Measurements from ENCODE around the gene KNG1.

The KNG1 gene

GRCh38 chr3:186783058-186783730 lies 66.0 kb downstream of the KNG1 start, which contains the start of gene EIF4A2:
TSS of gene EIF4A2 (plus strand) at chr3:186783577. CDS start at chr3:186783611, 34 bp downstream.
- Histone ChIP-seq H3K9me3 (ENCODE audit: insufficient read depth, low read length) (no peaks in the 10 kb centered on the region), H3K9ac (ENCODE audit: low read length) (peak within 1 kb of the TSS; percentile 100), H3K4me3 (ENCODE audit: low read length) (peak within 1 kb of the TSS; percentile 94), H4K20me1 (ENCODE audit: insufficient read depth, low read length) (peaks cover 43% of the 10 kb centered on the region), H3K27ac (ENCODE audit: low read length) (peak within 1 kb of the TSS; percentile 95), H3K4me2 (ENCODE audit: low read length) (peak within 1 kb of the TSS; percentile 95), H3K36me3 (replicated peaks; ENCODE audit: low read depth, low read length) (peaks cover 47% of the 10 kb centered on the region), H3K79me2 (ENCODE audit: low read length) (peaks cover 64% of the 10 kb centered on the region), H3K27me3 (ENCODE audit: low read depth, low read length) (no peaks in the 10 kb centered on the region), H3K4me1 (ENCODE audit: low read length) (peaks cover 38% of the 10 kb centered on the region), H2AFZ (ENCODE audit: low read depth, low read length) (peak within 1 kb of the TSS; percentile 93)
- TF ChIP-seq CTCF (IDR thresholded peaks at IDR 0.05; ENCODE audit: low read depth, low read length) (no peak), EZH2phosphoT487 (IDR thresholded peaks at IDR 0.05; ENCODE audit: low read depth) (no peak)

- TF ChIP-seq EZH2phosphoT487 (IDR thresholded peaks at IDR 0.05; ENCODE audit: low read depth) (no peak), CTCF (IDR thresholded peaks at IDR 0.05; ENCODE audit: low read depth, low read length) (no peak)
- Histone ChIP-seq H3K4me1 (ENCODE audit: low read length) (peaks cover 38% of the 10 kb centered on the region), H3K9ac (ENCODE audit: low read length) (peak overlapping the region; percentile 100), H3K4me3 (ENCODE audit: low read length) (peak overlapping the region; percentile 94), H4K20me1 (ENCODE audit: insufficient read depth, low read length) (peaks cover 50% of the 10 kb centered on the region), H3K4me2 (ENCODE audit: low read length) (peak overlapping the region; percentile 90), H3K9me3 (ENCODE audit: insufficient read depth, low read length) (no peaks in the 10 kb centered on the region), H3K27me3 (ENCODE audit: low read depth, low read length) (no peaks in the 10 kb centered on the region), H2AFZ (ENCODE audit: low read depth, low read length) (no peak overlapping the region), H3K79me2 (ENCODE audit: low read length) (peaks cover 69% of the 10 kb centered on the region), H3K27ac (ENCODE audit: low read length) (peak overlapping the region; percentile 95), H3K36me3 (replicated peaks; ENCODE audit: low read depth, low read length) (peaks cover 55% of the 10 kb centered on the region)
Measured at GRCh38 chr3:186783731-186784515, 66.8 kb downstream of the KNG1 start.

- no peak overlapping the region for H2AFZ ChIP-seq (ENCODE audit: low read depth, low read length)
Measured at GRCh38 chr3:186784820-186785494, 67.8 kb downstream of the KNG1 start.

More at GRCh38 chr3:186784820-186785494, 67.8 kb downstream of the KNG1 start:
- H3K27me3 ChIP-seq (ENCODE audit: low read depth, low read length): no peaks in the 10 kb centered on the region
- H3K4me3 ChIP-seq (ENCODE audit: low read length): peak overlapping the region; percentile 94
- H3K79me2 ChIP-seq (ENCODE audit: low read length): peaks cover 70% of the 10 kb centered on the region
- peaks cover 38% of the 10 kb centered on the region for H3K4me1 ChIP-seq (ENCODE audit: low read length)
- peaks cover 61% of the 10 kb centered on the region for H3K36me3 ChIP-seq (replicated peaks; ENCODE audit: low read depth, low read length)
- H3K9me3 ChIP-seq (ENCODE audit: insufficient read depth, low read length): no peaks in the 10 kb centered on the region
- peaks cover 58% of the 10 kb centered on the region for H4K20me1 ChIP-seq (ENCODE audit: insufficient read depth, low read length)
- H3K9ac ChIP-seq (ENCODE audit: low read length): peak overlapping the region; percentile 100
- peak overlapping the region; percentile 90 for H3K4me2 ChIP-seq (ENCODE audit: low read length)
- TF ChIP-seq CTCF (IDR thresholded peaks at IDR 0.05; ENCODE audit: low read depth, low read length) (no peak), EZH2phosphoT487 (IDR thresholded peaks at IDR 0.05; ENCODE audit: low read depth) (no peak)
- H3K27ac ChIP-seq (ENCODE audit: low read length): peak overlapping the region; percentile 95
